PFSK-1 (cell line): ENCODE results near the gene GFER.

ENCODE experiments used
- FOXP2 ChIP-seq: optimal IDR thresholded peaks from 2 replicates; pipeline ENCODE3; 2011; ENCODE audit warnings: borderline replicate concordance, control low read depth, inconsistent platforms; ENCODE audit not compliant: insufficient read depth; ENCODE audit errors: extremely low read length, extremely low read depth
- POLR2AphosphoS5 ChIP-seq: IDR thresholded peaks from 2 replicates; pipeline ENCODE4 v1.6.1; 2012; ENCODE audit warnings: low read depth, mild to moderate bottlenecking, control low read depth, low read length, moderate library complexity
- REST ChIP-seq, 2 experiments: IDR thresholded peaks; 2 replicates each; pipeline versions ENCODE4 v1.6.1 to v1.8.0; 2011 to 2012; ENCODE audit warnings: low read depth in 2 of 2, low read length in 2 of 2, control low read depth in 1 of 2, inconsistent platforms in 1 of 2, mild to moderate bottlenecking in 1 of 2, moderate library complexity in 1 of 2; ENCODE audit not compliant: insufficient read depth in 1 of 2
- SIN3A ChIP-seq: IDR thresholded peaks from 2 replicates; pipeline ENCODE4 v1.6.1; 2012; ENCODE audit warnings: mild to moderate bottlenecking, low read length, moderate library complexity, borderline replicate concordance; ENCODE audit not compliant: insufficient read depth
- TAF1 ChIP-seq: IDR thresholded peaks from 2 replicates; pipeline ENCODE4 v1.6.1; 2012; ENCODE audit warnings: low read length, control low read depth, borderline replicate concordance; ENCODE audit not compliant: insufficient read depth

The GFER gene

GRCh38 chr16:2032285-2033056, 48.5 kb downstream of the GFER start:
- no peak for TF ChIP-seq REST (IDR thresholded peaks at IDR 0.05; ENCODE audit: insufficient read depth in 1 of 2, low read depth in 2 of 2, low read length in 2 of 2)
- no peak for TF ChIP-seq SIN3A
- no peak for TF ChIP-seq TAF1
- no peak for TF ChIP-seq FOXP2
- TF ChIP-seq POLR2AphosphoS5 = no peak

- TF ChIP-seq FOXP2 = peak; percentile 7
- no peak for TF ChIP-seq SIN3A
- TF ChIP-seq REST (IDR thresholded peaks at IDR 0.05; ENCODE audit: insufficient read depth in 1 of 2, low read depth in 2 of 2, low read length in 2 of 2) = no peak
Measured at GRCh38 chr16:2033057-2033908, 49.3 kb downstream of the GFER start.

- no peak for TF ChIP-seq TAF1
- TF ChIP-seq FOXP2 = no peak
- TF ChIP-seq SIN3A = no peak
- no peak for TF ChIP-seq POLR2AphosphoS5
Measured at GRCh38 chr16:2034696-2035430, 50.9 kb downstream of the GFER start.

GRCh38 chr16:2035431-2036199, 51.6 kb downstream of the GFER start:
- TF ChIP-seq FOXP2 (no peak), REST (IDR thresholded peaks at IDR 0.05; ENCODE audit: insufficient read depth in 1 of 2, low read depth in 2 of 2, low read length in 2 of 2) (no peak), TAF1 (no peak), POLR2AphosphoS5 (no peak), SIN3A (no peak)
